GM21360 (cell line): Measurements from ENCODE around the gene GRIK2.

Experiments used
- ATAC-seq: cut with Tn5 transposase; IDR thresholded peaks from one replicate; pipeline ENCODE4 v1.9.1; 2021; ENCODE audit warnings: mild to moderate bottlenecking, moderate library complexity; ENCODE audit not compliant: unreplicated experiment

GRIK2 gene

DNA sequence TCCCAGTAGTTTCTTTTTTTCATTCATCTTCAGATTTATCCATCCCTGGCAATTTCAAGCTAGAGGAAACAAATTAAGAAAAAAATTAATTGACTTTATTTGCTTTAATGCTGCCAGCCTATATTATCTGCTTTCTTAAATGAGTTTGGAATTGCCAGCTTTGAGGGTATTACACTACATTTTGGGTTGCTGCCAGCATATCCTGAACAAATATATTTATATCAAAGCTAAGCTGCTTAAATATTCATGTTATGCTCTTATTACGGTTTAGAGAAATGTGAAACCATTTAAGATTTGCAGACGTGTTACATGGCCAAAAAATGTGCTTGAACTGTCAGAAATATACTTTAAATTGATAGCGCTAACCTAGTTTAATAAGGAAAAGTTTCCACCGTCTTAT, 59.7 kb downstream of the GRIK2 start:
- ATAC-seq = no peak

DNA sequence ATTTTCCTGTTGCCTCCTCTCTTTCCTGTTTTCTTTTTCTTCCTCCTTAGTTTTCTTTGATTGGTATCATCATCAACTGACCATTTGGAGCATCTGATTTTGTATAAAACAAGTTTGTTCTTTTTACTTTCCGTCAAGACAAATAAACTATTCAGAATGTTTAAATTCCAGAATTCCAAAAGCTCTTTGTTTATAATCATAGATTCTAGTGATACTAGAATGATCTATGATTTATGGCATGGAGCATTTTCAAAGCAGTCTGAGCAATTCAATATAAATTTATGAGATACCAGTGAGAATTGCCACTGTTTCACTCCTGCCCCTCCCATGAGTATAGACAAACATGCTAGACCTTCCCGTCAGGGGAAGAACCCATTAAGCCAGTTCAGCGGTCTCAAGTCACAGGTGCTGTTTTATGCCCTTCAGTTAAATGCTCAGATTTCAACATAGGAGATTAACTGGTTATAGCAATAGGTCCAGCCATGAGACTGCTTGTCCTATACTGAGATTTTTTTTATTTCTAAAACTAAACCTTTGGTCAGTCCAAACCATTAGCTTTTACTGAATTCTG, 60.7 kb downstream of the GRIK2 start:
- no peak for ATAC-seq

GRCh38 chr6:101458336-101458735, 64.8 kb downstream of the GRIK2 start:
- ATAC-seq = no peak

DNA sequence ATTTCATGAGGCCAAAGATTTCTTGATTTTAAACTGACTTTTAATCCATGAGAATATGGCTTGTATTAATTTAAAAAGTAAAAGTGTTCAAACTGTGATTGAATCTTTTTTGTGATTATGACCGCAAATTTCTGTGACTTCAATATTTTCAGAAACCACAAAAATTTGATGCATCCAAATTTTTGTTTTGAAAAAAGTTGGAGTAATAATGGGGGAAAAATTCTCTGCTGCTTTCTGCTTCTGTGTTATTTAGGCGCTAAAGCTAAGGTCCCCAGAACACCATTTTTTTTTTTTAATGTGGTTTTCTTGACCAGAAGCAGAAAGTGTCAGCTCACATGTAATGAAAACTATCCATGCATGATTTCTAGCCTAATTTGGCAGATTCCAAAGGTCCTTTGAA, 65.3 kb downstream of the GRIK2 start:
- ATAC-seq = no peak

- no peak for ATAC-seq
Observed at GRCh38 chr6:101462576-101462975, 69.1 kb downstream of the GRIK2 start.

DNA sequence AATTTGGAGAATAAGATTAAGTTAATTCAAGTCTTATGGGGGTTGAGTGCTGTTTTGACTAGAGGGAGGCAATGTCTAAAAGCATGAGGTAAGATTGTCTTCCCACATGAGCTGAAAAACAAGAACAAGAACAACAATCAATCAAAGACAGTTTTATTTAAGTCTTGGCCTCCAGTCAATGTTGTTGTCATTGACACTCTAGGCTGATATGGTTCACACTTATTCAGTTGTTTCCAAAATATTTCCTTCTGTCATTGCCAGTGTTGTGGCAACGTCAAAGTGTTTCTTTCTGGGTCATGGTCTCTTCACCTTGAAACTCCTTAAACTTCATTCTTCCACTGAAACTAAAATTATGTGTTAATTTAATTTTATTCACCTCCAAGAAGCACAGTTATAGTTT, 72.4 kb downstream of the GRIK2 start:
- no peak for ATAC-seq

- no peak for ATAC-seq
Observed at GRCh38 chr6:101477436-101477835, 83.9 kb downstream of the GRIK2 start.

DNA sequence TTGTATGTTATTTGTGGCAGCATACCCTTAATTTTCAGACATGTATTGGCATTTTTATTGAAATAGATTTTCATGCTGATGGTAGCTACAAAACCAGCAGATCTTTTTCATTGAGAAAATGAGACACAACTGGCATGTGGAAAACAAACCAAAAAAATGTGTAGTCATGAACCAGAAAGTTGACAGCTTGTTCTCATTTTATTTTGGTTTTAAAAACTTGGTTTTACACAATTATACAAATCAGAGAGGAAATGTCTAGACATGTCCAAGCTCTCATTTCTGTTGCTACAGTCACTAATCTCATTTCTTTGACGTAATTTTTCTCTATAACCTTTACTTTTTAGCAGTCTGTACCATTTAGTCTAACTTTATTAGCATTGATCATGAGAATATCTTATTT, 85.4 kb downstream of the GRIK2 start:
- ATAC-seq = no peak

- ATAC-seq = no peak
Observed at GRCh38 chr6:101482606-101483005, 89.1 kb downstream of the GRIK2 start.

DNA sequence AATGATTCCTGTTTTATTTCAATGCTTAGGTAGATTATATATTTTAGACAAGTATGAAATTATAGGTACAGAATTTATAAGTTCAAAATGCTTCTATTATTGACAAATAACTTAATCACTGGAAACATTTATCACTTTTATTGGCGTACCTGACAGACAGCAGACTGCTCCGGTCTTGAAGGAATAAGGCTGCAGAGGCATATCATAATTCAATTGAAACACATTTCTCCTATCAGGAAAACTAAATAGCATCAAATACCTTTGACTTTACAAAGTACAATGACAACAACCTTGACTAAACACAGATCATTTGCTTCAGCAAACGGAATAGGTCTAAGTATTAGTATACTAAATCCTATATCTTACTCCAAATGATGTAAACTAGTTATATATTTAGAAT, 91.3 kb downstream of the GRIK2 start:
- no peak for ATAC-seq

DNA sequence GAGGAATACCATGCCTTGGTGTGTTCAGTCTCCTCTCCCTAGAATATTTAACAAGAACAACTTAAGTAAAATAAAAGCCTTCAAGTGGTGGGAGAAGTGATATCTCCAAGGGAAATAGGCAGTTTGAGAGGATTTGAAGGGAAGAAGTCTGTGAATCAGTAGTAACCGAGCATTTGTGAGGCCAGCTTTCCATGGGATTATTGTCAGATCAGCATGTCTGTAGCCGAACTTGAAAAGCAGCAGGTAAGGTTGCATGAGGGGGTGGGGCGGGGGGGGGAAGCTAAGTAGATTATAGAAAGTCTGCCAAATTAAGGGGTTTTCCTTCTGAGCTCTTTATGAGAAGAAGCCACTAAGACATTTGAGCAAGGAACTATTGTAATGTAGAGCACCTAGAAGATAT, 92.6 kb downstream of the GRIK2 start:
- ATAC-seq = no peak

- no peak for ATAC-seq
Observed at GRCh38 chr6:101486726-101487125, 93.2 kb downstream of the GRIK2 start.

DNA sequence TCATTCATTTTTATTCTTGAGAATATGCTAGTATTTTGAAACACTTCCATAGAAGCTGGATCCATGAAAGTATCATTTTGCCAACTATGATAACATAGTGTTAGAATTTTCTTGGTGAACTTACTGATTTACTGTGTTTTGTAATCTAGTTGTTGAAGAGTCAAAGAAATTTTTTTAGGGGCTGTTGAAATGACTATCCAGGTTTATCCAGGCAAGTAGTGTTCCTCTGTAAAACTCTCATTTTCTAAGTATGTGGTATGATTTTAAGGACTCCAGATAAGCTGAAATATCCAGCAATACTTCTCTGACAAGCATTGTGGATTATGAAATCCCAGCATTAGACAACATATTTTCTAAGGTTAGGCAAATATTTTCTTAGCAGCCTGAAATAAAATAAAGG, 95.9 kb downstream of the GRIK2 start:
- ATAC-seq = no peak

GRCh38 chr6:101490857-101491256, 97.3 kb downstream of the GRIK2 start:
- ATAC-seq = no peak

DNA sequence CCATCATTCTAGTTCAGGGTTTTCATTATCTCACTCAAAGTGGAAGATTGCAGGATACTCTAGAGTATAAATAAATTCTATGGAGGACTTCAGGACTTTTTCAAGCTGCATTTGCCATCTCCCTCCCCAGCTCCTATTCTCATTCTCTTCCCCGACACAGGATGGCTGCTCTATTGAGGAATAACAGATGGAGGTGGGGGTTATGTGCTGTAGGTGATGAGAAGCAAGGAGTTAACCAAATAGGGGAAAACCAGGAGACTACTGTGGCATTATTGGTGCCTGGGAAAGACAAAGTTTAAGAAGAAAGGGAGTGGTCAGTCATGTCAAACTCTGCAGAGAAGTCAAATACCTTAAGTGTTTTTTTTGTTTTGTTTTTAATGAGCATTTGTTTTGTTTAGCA, 109.3 kb downstream of the GRIK2 start:
- no peak for ATAC-seq

GRCh38 chr6:101509536-101509935, 116.0 kb downstream of the GRIK2 start:
- no peak for ATAC-seq

DNA sequence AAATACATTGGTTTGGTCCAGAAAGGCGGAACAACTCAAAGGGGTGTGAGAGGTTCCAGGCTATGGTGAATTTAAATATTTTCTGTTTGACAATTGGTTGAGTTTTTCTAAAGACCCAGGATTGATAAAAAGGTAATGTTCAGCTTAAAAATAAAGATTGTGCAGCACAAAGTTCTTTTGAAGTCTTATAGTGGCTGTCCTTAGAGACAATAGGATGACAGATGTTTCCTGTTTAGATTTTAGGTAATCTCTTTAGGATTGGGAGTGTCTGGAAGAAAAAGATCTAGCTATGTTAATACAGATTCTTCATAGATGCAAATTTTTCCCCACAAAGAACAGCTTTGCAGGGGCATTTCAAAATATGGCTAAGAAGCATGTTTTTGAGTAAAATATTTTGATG, 119.7 kb downstream of the GRIK2 start:
- ATAC-seq = no peak

GRCh38 chr6:101516578-101516977, 123.1 kb downstream of the GRIK2 start:
- no peak for ATAC-seq

GRCh38 chr6:101517632-101518031, 124.1 kb downstream of the GRIK2 start:
- no peak for ATAC-seq

DNA sequence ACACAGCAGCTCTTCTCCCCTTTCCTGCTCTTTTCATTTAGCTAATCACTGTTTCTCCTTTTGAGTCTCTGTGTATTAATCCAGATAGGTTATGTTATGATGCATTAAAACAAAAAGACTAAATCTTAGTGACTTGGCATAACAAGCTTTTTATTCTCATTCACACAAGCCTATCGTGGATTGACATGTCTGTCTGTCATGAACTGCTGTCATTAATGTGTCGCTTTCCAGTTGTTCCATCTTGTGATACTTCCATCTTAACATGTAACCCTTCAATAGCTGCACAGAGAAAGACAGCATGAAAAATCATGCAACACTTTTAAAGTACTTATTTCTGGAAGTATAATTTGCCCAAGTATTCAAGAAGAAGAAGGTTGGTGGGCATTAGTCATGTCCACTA, 128.7 kb downstream of the GRIK2 start:
- no peak for ATAC-seq

DNA sequence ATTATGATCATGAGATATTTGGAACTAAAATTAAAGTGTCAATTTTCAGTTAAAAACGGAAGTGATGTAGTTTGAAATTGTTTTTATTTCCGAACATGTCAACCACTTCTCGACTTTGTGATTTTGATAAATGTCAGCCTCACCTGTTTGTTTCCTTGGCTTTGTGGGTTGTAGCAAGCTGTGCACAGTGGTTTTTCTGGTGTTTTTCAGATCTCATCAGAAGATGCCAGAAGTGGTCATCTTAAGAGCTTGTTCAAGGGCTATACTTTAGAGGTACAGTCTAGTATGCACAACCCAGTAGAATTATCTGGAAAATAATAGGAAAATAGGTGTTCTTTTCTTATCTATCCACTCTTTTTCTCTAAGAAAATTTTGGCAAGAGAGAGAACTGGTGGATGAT, 134.0 kb downstream of the GRIK2 start:
- ATAC-seq = no peak

- ATAC-seq = no peak
Observed at GRCh38 chr6:101528801-101529200, 135.3 kb downstream of the GRIK2 start.

DNA sequence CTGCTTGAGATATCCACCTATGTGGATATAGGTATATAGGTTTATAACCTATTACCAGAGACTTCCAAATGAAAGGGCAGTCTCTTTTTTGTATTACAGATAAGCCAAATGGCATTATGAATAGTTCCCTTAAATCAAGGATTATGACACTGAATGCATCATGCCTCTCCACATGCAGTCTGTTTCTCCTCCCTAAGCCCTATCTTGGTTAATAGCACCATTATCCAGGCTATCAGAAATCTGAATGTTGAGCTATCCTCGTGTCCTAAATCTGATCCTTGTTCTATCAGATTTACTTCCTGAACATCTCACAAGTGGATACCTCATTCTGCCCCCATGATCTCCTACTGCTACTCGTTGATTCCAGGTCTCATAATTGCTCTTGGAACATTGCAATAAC, 138.0 kb downstream of the GRIK2 start:
- no peak for ATAC-seq

GRCh38 chr6:101534386-101534785, 140.9 kb downstream of the GRIK2 start:
- no peak for ATAC-seq
